HepG2 (cell line): ENCODE results near the gene MIF. TPM values are rescaled to one million over a fixed set of nuclear protein-coding genes. Genes with fewer than 3 reads are reported as not detected.

ENCODE experiments used
- ATAD3A ChIP-seq: sonication (generic); formaldehyde crosslinking; IDR thresholded peaks from 2 replicates; pipeline ENCODE4 v1.4.0; 2020; ENCODE audit warnings: missing genetic modification reagents
- CREBL2 ChIP-seq: sonication (generic); formaldehyde crosslinking; IDR thresholded peaks from 2 replicates; pipeline ENCODE4 v1.8.1; 2023; ENCODE audit warnings: missing genetic modification reagents, mild to moderate bottlenecking, borderline replicate concordance
- FIP1L1 ChIP-seq: fragments of 200-400 bp; formaldehyde crosslinking; IDR thresholded peaks from 2 replicates; pipeline ENCODE4 v1.6.1; 2018; ENCODE audit warnings: low read depth, mild to moderate bottlenecking, low read length, moderate library complexity, borderline replicate concordance; ENCODE audit not compliant: insufficient read depth
- FOXO1 ChIP-seq: sonication (generic); formaldehyde crosslinking; IDR thresholded peaks from 2 replicates; pipeline ENCODE4 v1.4.0; 2020; ENCODE audit warnings: missing genetic modification reagents
- HIVEP1 ChIP-seq: sonication (generic); formaldehyde crosslinking; IDR thresholded peaks from 2 replicates; pipeline ENCODE4 v1.4.0; 2020; ENCODE audit warnings: mild to moderate bottlenecking, missing genetic modification reagents
- KDM2A ChIP-seq: sonication (generic); formaldehyde crosslinking; IDR thresholded peaks from 2 replicates; pipeline ENCODE4 v1.4.0; 2020; ENCODE audit warnings: low read depth, missing genetic modification reagents, borderline replicate concordance
- MED13 ChIP-seq: sonication (generic); formaldehyde crosslinking; IDR thresholded peaks from 2 replicates; pipeline ENCODE4 v1.5.0; 2020; ENCODE audit warnings: missing genetic modification reagents
- SIN3A ChIP-seq: IDR thresholded peaks from 2 replicates; pipeline ENCODE4 v1.6.1; 2011; ENCODE audit warnings: low read depth, mild to moderate bottlenecking, control low read depth, low read length, borderline replicate concordance
- SSRP1 ChIP-seq: IDR thresholded peaks from 2 replicates; pipeline ENCODE4 v1.6.1; 2016; ENCODE audit warnings: control low read depth
- TAF1 ChIP-seq: sonication (generic); formaldehyde crosslinking; IDR thresholded peaks from 2 replicates; pipeline ENCODE4 v1.4.0; 2020; ENCODE audit warnings: missing genetic modification reagents
- TBX3 ChIP-seq: fragments of 450-650 bp; IDR thresholded peaks from 2 replicates; pipeline ENCODE4 v1.6.1; 2017; ENCODE audit warnings: antibody characterized with exemption, mild to moderate bottlenecking, inconsistent platforms, borderline replicate concordance
- TOE1 ChIP-seq: sonication (generic); formaldehyde crosslinking; IDR thresholded peaks from 2 replicates; pipeline ENCODE4 v1.4.0; 2020; ENCODE audit warnings: mild to moderate bottlenecking, missing genetic modification reagents
- ZBTB7A ChIP-seq: sonication (generic); formaldehyde crosslinking; IDR thresholded peaks from 2 replicates; pipeline ENCODE4 v1.8.0; 2022; ENCODE audit warnings: mild to moderate bottlenecking, missing genetic modification reagents
- ZKSCAN1 ChIP-seq: fragments of 150-350 bp; IDR thresholded peaks from 2 replicates; pipeline ENCODE4 v1.6.1; 2014; ENCODE audit warnings: low read length
- ZMYM2 ChIP-seq: sonication (generic); formaldehyde crosslinking; IDR thresholded peaks from 2 replicates; pipeline ENCODE4 v1.8.0; 2022; ENCODE audit warnings: mild to moderate bottlenecking, missing genetic modification reagents
- ZNF205 ChIP-seq: IDR thresholded peaks from 2 replicates; pipeline ENCODE4 v1.6.1; 2018; ENCODE audit warnings: missing biosample characterization, missing genetic modification reagents
- ZNF235 ChIP-seq: sonication (generic); formaldehyde crosslinking; IDR thresholded peaks from 2 replicates; pipeline ENCODE4 v1.8.1; 2023; ENCODE audit warnings: mild to moderate bottlenecking, missing genetic modification reagents, borderline replicate concordance
- ZNF329 ChIP-seq: sonication (generic); formaldehyde crosslinking; IDR thresholded peaks from 2 replicates; pipeline ENCODE4 v1.9.0; 2021; ENCODE audit warnings: low read depth, mild to moderate bottlenecking, missing genetic modification reagents
- ZNF564 ChIP-seq: sonication (generic); formaldehyde crosslinking; IDR thresholded peaks from 2 replicates; pipeline ENCODE4 v1.8.1; 2023; ENCODE audit warnings: mild to moderate bottlenecking, missing genetic modification reagents
- ZNF703 ChIP-seq: sonication (generic); formaldehyde crosslinking; IDR thresholded peaks from 2 replicates; pipeline ENCODE4 v1.5.1; 2020; ENCODE audit warnings: missing genetic modification reagents, mild to moderate bottlenecking, moderate library complexity, borderline replicate concordance
- ZNF83 ChIP-seq: sonication (generic); formaldehyde crosslinking; IDR thresholded peaks from 2 replicates; pipeline ENCODE4 v1.4.0; 2020; ENCODE audit warnings: missing genetic modification reagents, mild to moderate bottlenecking, borderline replicate concordance
- ZNF883 ChIP-seq: sonication (generic); formaldehyde crosslinking; IDR thresholded peaks from 2 replicates; pipeline ENCODE4 v1.5.1; 2020; ENCODE audit warnings: mild to moderate bottlenecking, missing genetic modification reagents; ENCODE audit errors: not compliant biosample characterization
- ZZZ3 ChIP-seq: sonication (generic); formaldehyde crosslinking; IDR thresholded peaks from 2 replicates; pipeline ENCODE4 v1.4.0; 2020; ENCODE audit warnings: missing genetic modification reagents, mild to moderate bottlenecking, borderline replicate concordance
- polyA plus RNA-seq, 8 experiments: library from polyadenylated mRNA; depleted of rRNA in 3 of 8; stranded (reverse) in 7 of 8; unstranded in 1 of 8; fragments of >200 nt; fragmentation: Illumina TruSeq in 4 of 8; extraction: Trizol in 4 of 8; gene quantifications; 2 replicates each; pipeline versions ENCODE4 v1.2.1 to v1.2.3, GENCODE V29; 2011 to 2016; ENCODE audit warnings: low read depth in 4 of 8, missing spikeins in 1 of 8, mixed read lengths in 1 of 8; ENCODE audit not compliant: insufficient read depth in 1 of 8
- total RNA-seq, 5 experiments: library from RNA; depleted of rRNA; stranded (reverse); fragments of >200 nt; fragmentation: Illumina TruSeq; extraction: Trizol; gene quantifications; 2 replicates each; pipeline ENCODE4 v1.2.3, GENCODE V29; 2016; ENCODE audit warnings: low read depth in 1 of 5
- TF ChIP-seq, protein P1 (sequence below): sonication (generic); formaldehyde crosslinking; IDR thresholded peaks from 2 replicates; pipeline ENCODE4 v1.5.0; 2020; ENCODE audit warnings: missing genetic modification reagents
- TF ChIP-seq, protein P2 (sequence below): sonication (generic); formaldehyde crosslinking; IDR thresholded peaks from 2 replicates; pipeline ENCODE4 v1.8.0; 2022; ENCODE audit warnings: missing genetic modification reagents, mild to moderate bottlenecking, moderate library complexity, borderline replicate concordance

MIF gene
- total and polyA plus RNA-seq, 2 of the 13 experiments (the other 11 are each of a cell fraction or from before 2014, with no cell fraction given): 634 to 675 TPM

DNA sequence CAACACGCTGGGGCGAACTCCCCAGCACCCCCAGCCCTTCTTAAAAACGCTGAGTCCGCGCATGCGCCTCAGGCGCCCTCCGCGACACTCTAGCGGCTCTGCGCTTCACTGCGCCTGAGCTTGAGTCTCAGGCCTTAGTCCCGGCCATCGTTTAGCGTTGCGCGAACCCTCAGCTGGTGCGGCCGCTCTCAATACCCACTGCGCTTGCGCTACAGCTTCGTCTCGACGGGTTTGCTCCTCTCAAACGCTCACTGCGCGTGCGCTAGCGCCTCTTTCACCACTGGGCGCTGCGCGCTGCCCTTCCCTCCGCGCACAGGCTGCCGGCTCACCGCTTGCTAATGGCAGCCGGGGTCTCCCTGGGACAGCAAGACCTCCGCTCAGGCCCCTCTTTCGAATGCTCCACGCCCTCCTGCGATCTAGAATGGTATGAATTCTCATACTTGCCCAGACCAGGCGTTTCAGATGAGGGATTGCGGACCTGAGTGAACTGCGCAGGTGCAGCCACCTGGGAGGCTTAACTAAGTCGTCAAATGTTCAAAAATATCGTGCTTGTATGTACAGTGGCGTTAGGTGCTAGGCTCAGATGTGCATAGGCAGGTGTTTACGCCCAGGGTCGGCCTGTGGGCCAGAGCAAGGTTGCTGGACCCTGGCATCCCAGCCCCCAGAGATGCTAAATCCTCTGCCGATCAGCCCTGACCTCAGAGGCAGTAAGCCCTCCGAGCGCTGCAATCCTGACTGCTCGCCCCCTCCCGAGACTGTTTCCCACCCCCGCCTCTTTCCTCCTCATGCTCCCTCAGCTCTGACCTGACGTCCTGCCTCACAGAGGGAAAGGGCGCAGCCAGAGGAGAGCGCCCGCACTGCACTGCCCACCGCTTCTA, 36.3 kb upstream of the MIF start, which contains the start of gene SLC2A11 (continued):
- TF ChIP-seq SIN3A (peak; percentile 57; the same call in 1 of the 2 replicates), ZKSCAN1 (0 out of 2 replicates have a peak, but pooled peaks have one; percentile 8), TAF1 (CRISPR knock-in tag) (peak; percentile 66), FOXO1 (CRISPR knock-in tag) (0 out of 2 replicates have a peak, but pooled peaks have one; percentile 12), TBX3 (no peak), ZNF329 (CRISPR knock-in tag) (no peak), KDM2A (CRISPR knock-in tag) (0 out of 2 replicates have a peak, but pooled peaks have one; percentile 26), CREBL2 (CRISPR knock-in tag) (0 out of 2 replicates have a peak, but pooled peaks have one; percentile 70), ZNF883 (peak; percentile 15), ZNF83 (CRISPR knock-in tag) (0 out of 2 replicates have a peak, but pooled peaks have one; percentile 71), SSRP1 (CRISPR knock-in tag) (no peak), ZNF564 (CRISPR knock-in tag) (no peak), ATAD3A (CRISPR knock-in tag) (no peak), ZZZ3 (no peak), ZMYM2 (CRISPR knock-in tag) (no peak), TOE1 (CRISPR knock-in tag) (no peak), ZBTB7A (CRISPR knock-in tag) (no peak), HIVEP1 (CRISPR knock-in tag) (0 out of 2 replicates have a peak, but pooled peaks have one; percentile 67), ZNF703 (CRISPR knock-in tag) (no peak), FIP1L1 (no peak), ZNF205 (0 out of 2 replicates have a peak, but pooled peaks have one; percentile 48), ZNF235 (CRISPR knock-in tag) (no peak), MED13 (CRISPR knock-in tag) (peak; percentile 67; the same call in 1 of the 2 replicates)
- TF ChIP-seq, protein P1, sequence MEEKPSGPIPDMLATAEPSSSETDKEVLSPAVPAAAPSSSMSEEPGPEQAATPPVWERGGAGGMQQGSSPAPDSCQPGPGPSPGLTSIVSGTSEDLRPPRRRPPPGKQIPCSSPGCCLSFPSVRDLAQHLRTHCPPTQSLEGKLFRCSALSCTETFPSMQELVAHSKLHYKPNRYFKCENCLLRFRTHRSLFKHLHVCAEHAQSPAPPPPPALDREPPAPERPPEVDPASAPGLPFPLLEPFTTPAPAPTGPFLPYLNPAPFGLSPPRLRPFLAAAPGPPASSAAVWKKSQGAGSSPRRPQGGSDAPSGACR (CRISPR knock-in tag): no peak
- TF ChIP-seq, protein P2, sequence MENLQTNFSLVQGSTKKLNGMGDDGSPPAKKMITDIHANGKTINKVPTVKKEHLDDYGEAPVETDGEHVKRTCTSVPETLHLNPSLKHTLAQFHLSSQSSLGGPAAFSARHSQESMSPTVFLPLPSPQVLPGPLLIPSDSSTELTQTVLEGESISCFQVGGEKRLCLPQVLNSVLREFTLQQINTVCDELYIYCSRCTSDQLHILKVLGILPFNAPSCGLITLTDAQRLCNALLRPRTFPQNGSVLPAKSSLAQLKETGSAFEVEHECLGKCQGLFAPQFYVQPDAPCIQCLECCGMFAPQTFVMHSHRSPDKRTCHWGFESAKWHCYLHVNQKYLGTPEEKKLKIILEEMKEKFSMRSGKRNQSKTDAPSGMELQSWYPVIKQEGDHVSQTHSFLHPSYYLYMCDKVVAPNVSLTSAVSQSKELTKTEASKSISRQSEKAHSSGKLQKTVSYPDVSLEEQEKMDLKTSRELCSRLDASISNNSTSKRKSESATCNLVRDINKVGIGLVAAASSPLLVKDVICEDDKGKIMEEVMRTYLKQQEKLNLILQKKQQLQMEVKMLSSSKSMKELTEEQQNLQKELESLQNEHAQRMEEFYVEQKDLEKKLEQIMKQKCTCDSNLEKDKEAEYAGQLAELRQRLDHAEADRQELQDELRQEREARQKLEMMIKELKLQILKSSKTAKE (CRISPR knock-in tag): no peak
